Muscle of back (tissue), 11 donors: ENCODE measurements around the gene ARHGAP15. TPM values are rescaled to one million over a fixed set of nuclear protein-coding genes. Genes with fewer than 3 reads are reported as not detected.

ENCODE experiments used
- DNase-seq, 3 donors: peaks; one replicate each; pipeline versions ENCODE4 v3.0.0 to v3.0.0-alpha.2; 2013
- polyA plus RNA-seq, 10 donors: library from polyadenylated mRNA; unstranded; fragments of 120-200 nt; gene quantifications; one replicate each; pipeline ENCODE4 v1.2.1, GENCODE V29; 2013; ENCODE audit not compliant: insufficient read length in 10 of 10

ARHGAP15 gene
- polyA plus RNA-seq, 10 donors = 6.3 to 14.6 (median 10.2) TPM

GRCh38 chr2:143169105-143169504 lies 39.9 kb downstream of the ARHGAP15 start:
- no peak for DNase-seq

- DNase-seq = peak in 1 of 3 donors; percentile 30
These were observed 42.6 kb downstream of the ARHGAP15 start for GRCh38 chr2:143171817-143172216.

- no peak for DNase-seq
These were observed 46.2 kb downstream of the ARHGAP15 start for GRCh38 chr2:143175438-143175837.

GRCh38 chr2:143176606-143177005 lies 47.4 kb downstream of the ARHGAP15 start:
- no peak for DNase-seq

- peak in 1 of 3 donors; percentile 16 for DNase-seq
These were observed 48.0 kb downstream of the ARHGAP15 start for GRCh38 chr2:143177096-143177786.

GRCh38 chr2:143181494-143181893 lies 52.3 kb downstream of the ARHGAP15 start:
- no peak for DNase-seq

GRCh38 chr2:143182649-143183048 lies 53.4 kb downstream of the ARHGAP15 start:
- no peak for DNase-seq

- no peak for DNase-seq
These were observed 54.7 kb downstream of the ARHGAP15 start for GRCh38 chr2:143183804-143184463.

- no peak for DNase-seq
These were observed 57.7 kb downstream of the ARHGAP15 start for GRCh38 chr2:143186876-143187275.

GRCh38 chr2:143190431-143190830 lies 61.2 kb downstream of the ARHGAP15 start:
- DNase-seq = no peak

- DNase-seq = peak in 2 of 3 donors; percentile 13 to 14
These were observed 62.9 kb downstream of the ARHGAP15 start for GRCh38 chr2:143192106-143192505.

GRCh38 chr2:143192716-143193115 lies 63.5 kb downstream of the ARHGAP15 start:
- DNase-seq = peak in 1 of 3 donors; percentile 11

GRCh38 chr2:143193121-143193520 lies 63.9 kb downstream of the ARHGAP15 start:
- DNase-seq = peak; percentile 57 to 61 (median 61)

- peak in 1 of 3 donors; percentile 17 for DNase-seq
These were observed 66.3 kb downstream of the ARHGAP15 start for GRCh38 chr2:143195511-143195910.

- DNase-seq = no peak
These were observed 74.8 kb downstream of the ARHGAP15 start for GRCh38 chr2:143204062-143204461.

- no peak for DNase-seq
These were observed 76.0 kb downstream of the ARHGAP15 start for GRCh38 chr2:143205106-143205764.

GRCh38 chr2:143209570-143210445 lies 80.6 kb downstream of the ARHGAP15 start:
- DNase-seq = no peak

- DNase-seq = no peak
These were observed 81.2 kb downstream of the ARHGAP15 start for GRCh38 chr2:143210446-143210819.

GRCh38 chr2:143217512-143218115 lies 88.4 kb downstream of the ARHGAP15 start:
- DNase-seq = no peak

GRCh38 chr2:143218621-143219020 lies 89.4 kb downstream of the ARHGAP15 start:
- no peak for DNase-seq

GRCh38 chr2:143219266-143219665 lies 90.0 kb downstream of the ARHGAP15 start:
- no peak for DNase-seq
